Fibroblast of mammary gland (primary cell): ENCODE measurements around the gene TNC.

Experiments
- DNase-seq: peaks from one replicate; pipeline ENCODE4 v3.0.0-alpha.2; 2010; ENCODE audit warnings: low read depth
- H3K4me3 ChIP-seq: 2 replicates; pipeline ENCODE4 v1.5.1; 2011; ENCODE audit warnings: low read depth, mild to moderate bottlenecking, low read length, moderate library complexity; ENCODE audit not compliant: control insufficient read depth
- TF ChIP-seq, protein P1 (sequence below): conservative IDR thresholded peaks from 2 replicates; pipeline ENCODE4 v1.5.1; 2011; ENCODE audit warnings: low read depth, low read length, inconsistent platforms; ENCODE audit not compliant: control insufficient read depth, insufficient read depth

TNC gene

DNA sequence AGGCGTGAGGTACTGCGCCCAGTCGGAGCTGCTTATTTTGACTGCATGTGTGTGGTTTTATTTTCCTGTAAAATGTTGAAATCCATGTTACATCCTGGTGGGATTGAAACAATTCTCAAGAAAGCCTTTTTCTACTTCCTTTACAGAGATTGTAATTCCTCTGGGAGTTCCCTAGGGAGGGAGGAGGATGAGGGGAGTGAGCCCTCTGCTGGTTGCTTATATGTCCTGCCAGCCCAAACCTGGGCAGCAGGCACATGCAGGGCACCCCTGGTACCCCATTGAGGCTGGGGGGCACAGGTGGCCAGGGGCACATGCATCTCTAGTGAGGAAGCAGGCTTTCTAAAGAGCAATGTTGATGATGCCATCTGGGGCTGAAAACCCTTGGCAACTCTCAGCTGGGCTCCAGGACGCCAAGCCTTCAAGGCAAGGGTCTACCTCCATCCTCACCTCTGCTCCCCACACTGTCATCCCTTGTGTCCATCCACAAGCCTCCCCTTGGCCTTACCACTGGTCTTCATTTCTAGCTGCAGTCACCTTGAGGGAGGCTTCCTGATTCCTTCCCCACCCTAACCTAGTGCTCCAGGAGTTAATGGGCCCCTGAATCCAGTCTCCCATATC is 102.8 kb downstream of the TNC start:
- TF ChIP-seq, protein P1, sequence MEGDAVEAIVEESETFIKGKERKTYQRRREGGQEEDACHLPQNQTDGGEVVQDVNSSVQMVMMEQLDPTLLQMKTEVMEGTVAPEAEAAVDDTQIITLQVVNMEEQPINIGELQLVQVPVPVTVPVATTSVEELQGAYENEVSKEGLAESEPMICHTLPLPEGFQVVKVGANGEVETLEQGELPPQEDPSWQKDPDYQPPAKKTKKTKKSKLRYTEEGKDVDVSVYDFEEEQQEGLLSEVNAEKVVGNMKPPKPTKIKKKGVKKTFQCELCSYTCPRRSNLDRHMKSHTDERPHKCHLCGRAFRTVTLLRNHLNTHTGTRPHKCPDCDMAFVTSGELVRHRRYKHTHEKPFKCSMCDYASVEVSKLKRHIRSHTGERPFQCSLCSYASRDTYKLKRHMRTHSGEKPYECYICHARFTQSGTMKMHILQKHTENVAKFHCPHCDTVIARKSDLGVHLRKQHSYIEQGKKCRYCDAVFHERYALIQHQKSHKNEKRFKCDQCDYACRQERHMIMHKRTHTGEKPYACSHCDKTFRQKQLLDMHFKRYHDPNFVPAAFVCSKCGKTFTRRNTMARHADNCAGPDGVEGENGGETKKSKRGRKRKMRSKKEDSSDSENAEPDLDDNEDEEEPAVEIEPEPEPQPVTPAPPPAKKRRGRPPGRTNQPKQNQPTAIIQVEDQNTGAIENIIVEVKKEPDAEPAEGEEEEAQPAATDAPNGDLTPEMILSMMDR = peak; percentile 73
- peak; percentile 76 for DNase-seq
- no peak overlapping the region for H3K4me3 ChIP-seq

DNA sequence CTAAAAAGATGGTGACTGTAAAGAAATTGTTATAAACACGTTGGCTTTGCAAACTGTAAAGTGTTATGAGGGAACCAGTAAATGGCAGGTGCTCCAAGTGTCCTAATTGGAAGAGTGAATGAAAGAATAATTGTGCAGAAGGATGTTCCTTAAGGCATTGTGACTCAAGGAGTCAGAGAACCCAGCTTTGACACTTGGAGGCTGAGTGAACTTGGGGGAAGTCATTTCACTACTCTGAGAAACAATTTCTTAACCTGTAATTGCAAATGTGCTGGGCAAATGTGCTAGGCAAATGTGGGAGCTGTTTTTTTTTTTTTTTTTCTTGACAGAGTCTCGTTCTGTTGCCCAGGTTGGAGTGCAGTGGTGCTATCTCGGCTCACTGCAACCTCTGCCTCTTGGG is 103.5 kb downstream of the TNC start:
- H3K4me3 ChIP-seq = no peak overlapping the region
- DNase-seq = no peak
- TF ChIP-seq, protein P1 = no peak

DNA sequence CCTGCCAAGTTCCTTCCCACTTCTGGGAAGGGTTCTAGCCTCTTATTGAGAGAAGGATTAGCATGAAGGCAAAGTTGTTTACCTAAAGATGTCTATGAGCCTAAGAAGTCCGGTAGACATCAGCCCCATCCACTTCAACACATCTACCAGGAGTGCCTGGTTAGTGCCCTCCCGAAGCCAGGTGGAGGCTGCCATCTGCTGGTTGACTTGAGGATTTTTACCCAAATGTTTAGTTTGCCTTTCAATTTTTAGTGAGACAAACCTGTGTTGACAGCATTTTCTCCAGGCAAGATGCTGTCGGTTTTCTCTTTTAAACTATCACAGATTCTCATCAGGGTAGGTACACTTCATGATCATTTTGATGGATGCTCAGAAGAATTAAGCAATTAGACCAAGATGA is 104.0 kb downstream of the TNC start:
- H3K4me3 ChIP-seq = no peak overlapping the region
- TF ChIP-seq, protein P1 = peak; percentile 92
- DNase-seq = peak; percentile 84

DNA sequence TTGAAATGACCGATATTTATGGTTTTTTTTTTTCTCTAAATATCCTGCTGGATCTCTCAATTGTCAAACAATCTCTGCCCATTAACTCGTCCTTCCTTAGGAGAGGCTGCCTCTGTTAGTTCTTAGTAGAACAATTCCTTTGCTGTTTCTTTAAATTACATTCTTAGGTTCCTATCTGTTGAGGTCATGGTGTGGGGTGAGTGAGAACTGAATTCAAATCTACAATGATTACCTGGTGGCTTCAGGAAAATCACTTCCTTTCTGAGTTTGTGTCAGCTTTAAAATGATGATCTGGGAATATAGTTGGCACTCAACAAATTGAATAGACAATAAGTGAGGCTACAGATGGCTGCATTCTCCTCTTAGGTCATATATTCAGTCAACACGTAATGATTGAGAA is 105.5 kb downstream of the TNC start:
- no peak for DNase-seq
- H3K4me3 ChIP-seq = no peak overlapping the region
- TF ChIP-seq, protein P1 = no peak

DNA sequence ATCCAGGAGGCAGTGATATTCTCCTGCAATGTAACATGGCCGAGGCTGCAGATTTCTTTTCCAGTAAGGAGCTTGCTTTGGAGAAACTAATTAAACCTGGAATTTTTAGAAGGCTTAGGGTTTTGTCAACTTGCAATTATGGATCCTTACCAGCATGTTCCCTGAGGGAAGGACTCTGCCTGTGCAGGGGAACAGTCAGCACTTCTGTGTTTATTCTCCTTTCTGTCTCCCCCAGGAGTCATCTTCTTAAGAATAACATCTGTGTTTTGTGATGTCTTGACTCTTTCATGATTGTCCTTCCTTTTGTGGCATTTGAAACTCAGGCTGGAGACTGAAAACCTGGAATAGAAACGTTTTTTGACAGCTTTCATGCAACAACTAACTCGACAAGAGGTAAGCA is 107.1 kb downstream of the TNC start:
- TF ChIP-seq, protein P1 = no peak
- no peak overlapping the region for H3K4me3 ChIP-seq
- DNase-seq = no peak

DNA sequence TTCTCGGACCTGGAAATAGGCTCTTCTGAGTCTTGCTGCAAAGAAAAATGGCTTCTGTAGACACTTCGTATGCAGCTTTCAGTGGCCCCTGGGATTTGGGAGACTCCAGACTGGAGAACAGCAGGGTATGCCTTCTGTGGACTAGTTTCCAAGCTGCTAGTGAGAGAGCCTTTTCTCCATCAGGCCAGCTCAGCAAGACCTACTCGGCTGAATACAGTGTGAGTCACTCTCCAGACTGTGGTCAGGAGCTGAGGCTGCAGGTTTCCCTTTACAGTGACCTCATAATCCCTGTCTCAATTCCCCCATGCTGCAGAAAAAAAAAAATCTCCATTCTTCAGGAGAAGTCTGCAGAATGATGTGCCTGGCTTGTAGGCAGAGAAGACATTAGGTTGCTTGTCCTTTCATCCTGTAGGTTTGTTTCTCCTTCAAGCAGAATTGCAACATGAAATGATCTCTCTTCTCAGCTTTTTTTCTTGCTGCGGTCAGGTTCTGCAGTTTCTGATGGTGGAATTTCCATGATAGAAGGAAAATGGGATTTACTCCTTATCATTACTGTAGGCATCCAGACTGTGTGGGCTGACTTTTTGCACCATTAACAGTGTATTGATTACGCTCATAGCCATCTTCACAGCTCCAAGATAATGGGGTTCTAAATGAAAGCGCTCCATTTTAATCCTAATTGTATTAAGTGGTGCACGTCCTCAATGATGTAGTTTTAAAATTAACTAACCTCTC is 109.3 kb downstream of the TNC start:
- H3K4me3 ChIP-seq = no peak overlapping the region
- TF ChIP-seq, protein P1 = no peak
- DNase-seq = peak; percentile 95
